Endothelial cell of umbilical vein (primary cell): ENCODE measurements around the gene LRRC27. TPM values are rescaled to one million over a fixed set of nuclear protein-coding genes. Genes with fewer than 3 reads are reported as not detected.

Source experiments
- BruUV-seq: library from RNA; stranded (reverse); fragments of 400-500 nt; replicated peaks from 2 replicates; lab custom pipeline; 2021; lab: Mats Ljungman, UMichigan
- CTCF ChIA-PET: fragments of 300-600, 350-600 bp; sonication (Branson Sonifier 250); formaldehyde crosslinking; loops from one replicate; lab custom pipeline; 2021; ENCODE audit warnings: antibody characterized with exemption, inconsistent platforms; lab: Charles Lee
- POLR2A ChIA-PET: fragments of 300-600, 350-600 bp; sonication (Branson Sonifier 250); formaldehyde crosslinking; loops from one replicate; lab custom pipeline; 2021; ENCODE audit warnings: antibody characterized with exemption, inconsistent platforms; lab: Charles Lee
- DNase-seq: peaks from one replicate; pipeline ENCODE4 v3.0.0-alpha.2; 2011; ENCODE audit warnings: low read depth, low spot score
- FAIRE-seq: peaks from 2 replicates; lab custom pipeline; 2011; peaks lifted over from hg19 to GRCh38; lab: Jason Lieb, UNC
- H2AFZ ChIP-seq: 2 replicates; pipeline ENCODE4 v1.6.0; 2012; ENCODE audit warnings: low read depth, low read length, control low read depth, inconsistent platforms
- H3K27ac ChIP-seq: 2 replicates; pipeline ENCODE4 v1.5.1; 2011; ENCODE audit warnings: low read depth, mild to moderate bottlenecking, control low read depth, low read length, moderate library complexity; ENCODE audit not compliant: insufficient read depth
- H3K27me3 ChIP-seq, 2 experiments: 2 replicates each; pipeline versions ENCODE4 v1.6.0 to v1.6.1; 2011; ENCODE audit warnings: low read length in 2 of 2, mixed read lengths in 1 of 2; ENCODE audit not compliant: control insufficient read depth in 2 of 2, insufficient read depth in 2 of 2
- H3K36me3 ChIP-seq, 2 experiments: 2 replicates in 1 of 2; 3 replicates in 1 of 2; pipeline ENCODE4 v1.5.1; 2011; ENCODE audit warnings: low read length in 2 of 2, mild to moderate bottlenecking in 1 of 2, moderate library complexity in 1 of 2; ENCODE audit not compliant: control insufficient read depth in 2 of 2, insufficient read depth in 2 of 2; ENCODE audit errors: extremely low read depth in 1 of 2
- H3K4me1 ChIP-seq: 3 replicates; pipeline ENCODE4 v1.5.1; 2011; ENCODE audit warnings: mild to moderate bottlenecking, low read length; ENCODE audit not compliant: control insufficient read depth, insufficient read depth; ENCODE audit errors: extremely low read depth
- H3K4me2 ChIP-seq: 2 replicates; pipeline ENCODE4 v1.6.1; 2011; ENCODE audit warnings: low read length, control low read depth, mixed read lengths; ENCODE audit not compliant: insufficient read depth
- H3K4me3 ChIP-seq, 3 experiments: fragments of 200-600 bp in 1 of 3; sonication (generic), shearing (Covaris generic) in 1 of 3; replicated peaks in 1 of 3; 2 replicates each; pipeline ENCODE4 v1.5.1; 2011 to 2016; ENCODE audit warnings: control low read depth in 3 of 3, low read length in 3 of 3, mild to moderate bottlenecking in 2 of 3, inconsistent platforms in 1 of 3, low read depth in 1 of 3, moderate library complexity in 1 of 3; ENCODE audit not compliant: insufficient read depth in 1 of 3
- H3K79me2 ChIP-seq: 2 replicates; pipeline ENCODE4 v1.6.0; 2012; ENCODE audit warnings: low read length, inconsistent platforms; ENCODE audit not compliant: control insufficient read depth, insufficient read depth
- H3K9ac ChIP-seq: replicated peaks from 2 replicates; pipeline ENCODE3; 2011; ENCODE audit warnings: low read length, control low read depth; ENCODE audit not compliant: insufficient read depth; ENCODE audit errors: extremely low read depth
- H3K9me1 ChIP-seq: replicated peaks from 3 replicates; pipeline ENCODE4 v1.6.0; 2011; ENCODE audit warnings: mild to moderate bottlenecking, low read length; ENCODE audit not compliant: control insufficient read depth, insufficient read depth; ENCODE audit errors: extremely low read depth
- H3K9me3 ChIP-seq: replicated peaks from 2 replicates; pipeline ENCODE4 v1.5.1; 2012; ENCODE audit warnings: low read length, inconsistent platforms; ENCODE audit not compliant: control insufficient read depth, insufficient read depth
- H4K20me1 ChIP-seq: replicated peaks from 2 replicates; pipeline ENCODE3; 2011; ENCODE audit warnings: mild to moderate bottlenecking, low read length; ENCODE audit not compliant: control insufficient read depth, insufficient read depth; ENCODE audit errors: extremely low read depth
- EZH2 ChIP-seq: IDR thresholded peaks from 2 replicates; pipeline ENCODE4 v1.6.1; 2012; ENCODE audit warnings: borderline replicate concordance, low read depth, mild to moderate bottlenecking, moderate library complexity, low read length, inconsistent platforms; ENCODE audit not compliant: severe bottlenecking
- FOS ChIP-seq: IDR thresholded peaks from 2 replicates; pipeline ENCODE4 v1.6.1; 2011; ENCODE audit warnings: mild to moderate bottlenecking, low read length, moderate library complexity, borderline replicate concordance; ENCODE audit not compliant: insufficient read depth
- GATA2 ChIP-seq: IDR thresholded peaks from 2 replicates; pipeline ENCODE4 v1.7.0; 2011; ENCODE audit warnings: low read depth, mild to moderate bottlenecking, moderate library complexity, mixed read lengths, low read length; ENCODE audit not compliant: insufficient read length, insufficient read depth
- JUN ChIP-seq: IDR thresholded peaks from 2 replicates; pipeline ENCODE4 v1.6.1; 2011; ENCODE audit warnings: borderline replicate concordance, low read depth; ENCODE audit not compliant: insufficient read length, insufficient read depth
- MYC ChIP-seq: IDR thresholded peaks from one replicate; pipeline ENCODE4 v1.6.1; 2011; ENCODE audit warnings: mild to moderate bottlenecking, low read depth, low read length
- POLR2A ChIP-seq: IDR thresholded peaks from 2 replicates; pipeline ENCODE4 v1.6.1; 2012; ENCODE audit warnings: low read depth, mild to moderate bottlenecking, control low read depth, low read length
- POLR2AphosphoS5 ChIP-seq: IDR thresholded peaks from 2 replicates; pipeline ENCODE4 v1.6.1; 2012; ENCODE audit warnings: low read depth, mild to moderate bottlenecking, control low read depth, low read length, moderate library complexity; ENCODE audit not compliant: insufficient read depth
- dilution Hi-C: fragments of 300-500 bp; cut with MboI; formaldehyde crosslinking; loops from one replicate; pipeline ENCODE4 v1.15.0; 2019; ENCODE audit warnings: low sequenced_read_pairs; ENCODE audit not compliant: extremely low pct_ligation_motif_present
- intact Hi-C: fragments of 100-400 bp; cut with micrococcal nuclease; formaldehyde crosslinking; loops from one replicate; pipeline ENCODE4 v1.10.0; 2022
- polyA plus RNA-seq, 4 experiments: library from polyadenylated mRNA; depleted of rRNA in 3 of 4; stranded (reverse) in 3 of 4; unstranded in 1 of 4; fragments of >200 nt; gene quantifications; 2 replicates each; pipeline versions ENCODE4 v1.2.1 to v1.2.3, GENCODE V29; 2011 to 2012; ENCODE audit warnings: missing spikeins in 1 of 4
- total RNA-seq: library from RNA; stranded (reverse); gene quantifications from 2 replicates; pipeline ENCODE4 v1.2.3, GENCODE V29; 2021
- TF ChIP-seq, protein P1 (sequence below): IDR thresholded peaks from 2 replicates; pipeline ENCODE4 v1.6.1; 2011; ENCODE audit not compliant: insufficient read depth, insufficient read length
- TF ChIP-seq, protein P2 (sequence below), 2 donors: IDR thresholded peaks; 1 replicate in 1 of 2; 2 replicates in 1 of 2; pipeline ENCODE4 v1.5.1; 2011; ENCODE audit warnings: low read length in 2 of 2, mild to moderate bottlenecking in 2 of 2, moderate library complexity in 2 of 2, control low read depth in 1 of 2, inconsistent platforms in 1 of 2, low read depth in 1 of 2; ENCODE audit not compliant: insufficient read depth in 1 of 2; ENCODE audit errors: extremely low read depth in 1 of 2

LRRC27 gene
- total and polyA plus RNA-seq, 2 donors (not counting 3 experiments of a cell fraction or from before 2014, with no cell fraction given) = 8.3 to 13.6 TPM

DNA sequence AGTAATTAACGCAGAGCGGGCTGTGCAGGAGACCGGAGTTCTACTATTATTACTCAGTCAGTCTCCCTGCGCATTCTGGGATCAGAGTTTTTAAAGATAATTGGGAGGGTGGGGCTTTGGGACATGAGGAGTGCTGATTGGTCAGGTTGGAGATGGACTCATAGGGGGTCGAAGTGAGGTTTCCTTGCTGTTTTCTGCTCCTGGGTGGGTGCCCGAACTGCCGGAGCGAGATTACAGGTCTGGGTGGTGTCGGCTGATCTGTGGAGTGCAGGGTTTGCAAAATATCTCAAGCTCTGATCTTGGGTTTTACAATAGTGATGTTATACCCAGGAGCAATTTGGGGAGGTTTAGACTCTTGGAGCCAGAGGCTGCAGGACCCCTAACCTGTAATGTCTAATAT, 3.9 kb upstream of the LRRC27 start:
- no TSS peak for BruUV-seq
- Histone ChIP-seq H3K4me1 (peaks cover 20% of the 10 kb centered on the region), H3K79me2 (peaks cover 42% of the 10 kb centered on the region), H4K20me1 (no peaks in the 10 kb centered on the region), H3K4me3 (no peak overlapping the region), H3K4me2 (no peak overlapping the region), H3K9me3 (no peaks in the 10 kb centered on the region), H3K27ac (no peak overlapping the region), H3K9ac (no peak overlapping the region), H3K27me3 (no peaks in the 10 kb centered on the region), H2AFZ (no peak overlapping the region), H3K9me1 (no peaks in the 10 kb centered on the region), H3K36me3 (no peaks in the 10 kb centered on the region)
- ChIA-PET POLR2A (no interaction called here), CTCF (no interaction called here)
- no peak for DNase-seq
- FAIRE-seq = no peak
- intact Hi-C loops = no loop called here
- dilution Hi-C loops = no loop called here
- TF ChIP-seq FOS (no peak), POLR2AphosphoS5 (no peak)

DNA sequence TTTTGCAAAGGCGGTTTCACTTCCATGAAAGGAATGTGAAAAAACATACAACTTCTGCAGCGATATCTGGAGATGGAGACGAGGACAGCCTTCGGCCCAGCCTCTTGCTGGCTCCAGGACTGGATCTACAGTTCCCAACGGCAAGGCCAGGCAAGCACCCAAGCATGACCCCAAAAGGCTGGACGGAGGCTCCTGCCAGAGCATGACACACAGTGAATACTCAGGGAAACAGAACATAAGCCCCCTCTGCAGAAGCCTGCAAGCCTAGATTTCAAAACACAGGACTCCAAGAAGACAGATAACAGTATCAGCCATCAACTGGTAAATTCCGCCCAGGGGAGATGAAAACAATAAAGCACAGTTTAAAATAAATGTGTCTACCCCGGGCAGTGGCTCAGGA, 3.3 kb upstream of the LRRC27 start:
- no peak overlapping the region for H3K9ac ChIP-seq
- no peaks in the 10 kb centered on the region for H3K9me3 ChIP-seq
- ChIA-PET POLR2A (no interaction called here), CTCF (no interaction called here)
- TF ChIP-seq GATA2 (no peak), MYC (no peak), POLR2A (no peak), POLR2AphosphoS5 (no peak), FOS (no peak), EZH2 (no peak), JUN (no peak)
- TF ChIP-seq, protein P1, sequence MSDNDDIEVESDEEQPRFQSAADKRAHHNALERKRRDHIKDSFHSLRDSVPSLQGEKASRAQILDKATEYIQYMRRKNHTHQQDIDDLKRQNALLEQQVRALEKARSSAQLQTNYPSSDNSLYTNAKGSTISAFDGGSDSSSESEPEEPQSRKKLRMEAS = no peak
- TF ChIP-seq, protein P2, sequence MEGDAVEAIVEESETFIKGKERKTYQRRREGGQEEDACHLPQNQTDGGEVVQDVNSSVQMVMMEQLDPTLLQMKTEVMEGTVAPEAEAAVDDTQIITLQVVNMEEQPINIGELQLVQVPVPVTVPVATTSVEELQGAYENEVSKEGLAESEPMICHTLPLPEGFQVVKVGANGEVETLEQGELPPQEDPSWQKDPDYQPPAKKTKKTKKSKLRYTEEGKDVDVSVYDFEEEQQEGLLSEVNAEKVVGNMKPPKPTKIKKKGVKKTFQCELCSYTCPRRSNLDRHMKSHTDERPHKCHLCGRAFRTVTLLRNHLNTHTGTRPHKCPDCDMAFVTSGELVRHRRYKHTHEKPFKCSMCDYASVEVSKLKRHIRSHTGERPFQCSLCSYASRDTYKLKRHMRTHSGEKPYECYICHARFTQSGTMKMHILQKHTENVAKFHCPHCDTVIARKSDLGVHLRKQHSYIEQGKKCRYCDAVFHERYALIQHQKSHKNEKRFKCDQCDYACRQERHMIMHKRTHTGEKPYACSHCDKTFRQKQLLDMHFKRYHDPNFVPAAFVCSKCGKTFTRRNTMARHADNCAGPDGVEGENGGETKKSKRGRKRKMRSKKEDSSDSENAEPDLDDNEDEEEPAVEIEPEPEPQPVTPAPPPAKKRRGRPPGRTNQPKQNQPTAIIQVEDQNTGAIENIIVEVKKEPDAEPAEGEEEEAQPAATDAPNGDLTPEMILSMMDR (IDR thresholded peaks at IDR 0.05; ENCODE audit: extremely low read depth in 1 of 2, insufficient read depth in 1 of 2, low read depth in 1 of 2, low read length in 2 of 2) = no peak
- H3K4me2 ChIP-seq = no peak overlapping the region
- H2AFZ ChIP-seq = no peak overlapping the region
- H3K9me1 ChIP-seq = no peaks in the 10 kb centered on the region
- FAIRE-seq = no peak
- H3K36me3 ChIP-seq = no peaks in the 10 kb centered on the region
- no TSS peak for BruUV-seq
- H4K20me1 ChIP-seq = no peaks in the 10 kb centered on the region
- H3K79me2 ChIP-seq = peaks cover 42% of the 10 kb centered on the region
- no peak for DNase-seq
- no peaks in the 10 kb centered on the region for H3K27me3 ChIP-seq
- dilution Hi-C loops (no loop called here), intact Hi-C loops (no loop called here)
- no peak overlapping the region for H3K4me3 ChIP-seq
- H3K4me1 ChIP-seq = peaks cover 20% of the 10 kb centered on the region
- H3K27ac ChIP-seq = no peak overlapping the region
